GM19324 (cell line): ENCODE results near the gene FAM90A26.
"Not testable (repeated sequence)": the region's sequence is repeated elsewhere in the genome, so short reads cannot be mapped to it uniquely, and the experiment has no call there.

Source experiments
- ATAC-seq: cut with Tn5 transposase; IDR thresholded peaks from one replicate; pipeline ENCODE4 v1.9.1; 2021; ENCODE audit warnings: mild to moderate bottlenecking, moderate library complexity; ENCODE audit not compliant: unreplicated experiment, low FRiP score

Gene FAM90A26

DNA sequence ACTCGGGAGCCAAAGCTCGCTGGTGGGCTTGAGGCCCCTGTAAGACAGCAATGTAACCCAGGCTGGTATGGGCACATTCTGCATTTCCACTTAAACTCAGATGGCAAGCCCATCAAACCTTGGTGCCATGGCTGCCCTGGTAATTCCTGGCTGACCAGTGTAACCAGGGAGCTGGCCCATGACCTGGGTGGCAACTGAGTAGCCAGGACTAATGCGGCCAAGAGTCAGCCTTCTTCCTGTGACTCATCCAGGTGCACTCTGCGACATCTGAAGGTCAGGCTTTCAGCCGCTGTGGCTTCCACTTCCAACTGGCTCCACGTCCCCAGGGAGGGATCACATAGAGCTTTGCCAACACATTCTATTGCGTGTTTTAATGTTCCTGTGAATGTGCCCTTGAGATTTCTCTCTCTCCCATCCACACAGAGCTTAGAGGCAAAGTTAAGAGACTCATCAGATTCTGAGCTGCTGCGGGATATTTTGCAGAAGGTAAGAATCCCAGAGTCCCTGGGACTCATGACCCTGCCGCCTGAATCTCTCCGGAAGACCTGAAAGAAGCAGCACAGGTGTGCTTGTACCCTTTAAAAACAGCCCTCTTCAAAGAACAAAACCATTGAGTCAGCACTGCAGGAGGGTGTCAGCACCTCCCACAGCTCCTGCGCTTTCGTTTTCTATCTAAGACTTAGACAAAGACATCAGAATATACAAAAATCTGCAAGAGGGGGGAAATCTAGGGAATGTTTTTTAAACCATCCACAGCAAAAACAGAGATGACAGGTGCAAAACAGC, 14.9 kb upstream of the FAM90A26 start:
- ATAC-seq = not testable (repeated sequence)

GRCh38 chr4:9158392-9158791, 11.8 kb upstream of the FAM90A26 start:
- ATAC-seq = not testable (repeated sequence)

- ATAC-seq = not testable (repeated sequence)
Measured at GRCh38 chr4:9160046-9160445, 10.2 kb upstream of the FAM90A26 start.

DNA sequence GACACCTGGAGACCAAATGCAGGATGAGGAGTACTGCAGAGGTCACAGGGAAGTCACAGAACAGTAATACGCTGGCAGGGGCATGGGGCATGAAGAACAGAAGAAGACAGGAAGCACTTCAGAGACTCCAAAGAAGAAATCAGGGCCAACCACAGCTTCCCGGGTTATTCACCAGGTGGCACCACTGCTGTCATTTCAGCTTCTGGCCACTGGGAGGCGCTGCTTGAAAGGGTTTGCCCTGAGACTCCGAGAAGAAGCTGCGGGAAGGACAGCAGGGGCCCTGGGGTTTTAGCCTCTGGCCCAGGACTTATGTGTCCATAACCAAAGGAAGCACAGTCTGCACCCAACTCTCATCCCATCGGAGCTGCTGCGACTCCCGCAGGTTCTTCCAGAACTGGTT, 4.2 kb upstream of the FAM90A26 start:
- not testable (repeated sequence) for ATAC-seq

GRCh38 chr4:9210357-9210756, 40.1 kb downstream of the FAM90A26 start, which contains the start of gene USP17L10:
Gene USP17L10, plus strand, starts transcription at chr4:9210657. Its CDS starts 0 bp downstream, at chr4:9210657.
- ATAC-seq = not testable (repeated sequence)

DNA sequence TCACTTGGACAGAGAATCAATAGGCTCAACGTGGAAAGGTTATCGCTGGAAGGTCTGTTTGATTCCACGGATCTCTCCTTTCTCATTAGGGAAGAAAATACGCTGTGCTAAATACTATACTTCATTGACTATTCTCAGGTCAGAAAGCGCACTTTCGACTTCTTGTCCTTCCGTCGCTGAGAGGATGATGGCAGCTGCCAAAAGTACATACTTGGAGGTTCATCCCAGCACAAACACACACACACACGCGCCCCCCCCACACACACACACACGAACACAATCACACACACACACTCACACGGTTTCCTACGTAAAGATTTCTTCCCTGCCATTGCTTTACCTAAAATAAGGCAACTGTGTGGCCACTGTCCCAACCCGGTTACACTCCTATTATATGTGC, 44.5 kb downstream of the FAM90A26 start:
- ATAC-seq = not testable (repeated sequence)

DNA sequence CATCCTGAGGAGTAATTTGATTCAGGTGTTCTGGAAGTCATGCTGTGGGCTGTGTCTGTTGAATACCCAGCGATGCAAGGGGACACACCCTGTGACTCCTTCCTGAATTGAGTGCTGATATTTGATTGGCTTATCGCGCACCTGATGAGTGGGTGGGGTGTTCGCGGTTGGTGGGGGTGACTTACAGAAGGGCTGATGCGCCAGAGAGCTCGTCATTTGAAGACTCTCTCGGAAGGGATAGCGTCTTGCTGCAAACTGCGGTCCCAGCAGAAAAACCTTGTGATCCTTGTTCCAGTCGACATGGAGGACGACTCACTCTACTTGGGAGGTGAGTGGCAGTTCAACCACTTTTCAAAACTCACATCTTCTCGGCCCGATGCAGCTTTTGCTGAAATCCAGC, 44.9 kb downstream of the FAM90A26 start, which contains the start of gene USP17L11:
Gene USP17L11 (plus strand): TSS at position 301 of the 400 bp plus-strand sequence. CDS start 0 bp downstream, at position 301.
- ATAC-seq = not testable (repeated sequence)

DNA sequence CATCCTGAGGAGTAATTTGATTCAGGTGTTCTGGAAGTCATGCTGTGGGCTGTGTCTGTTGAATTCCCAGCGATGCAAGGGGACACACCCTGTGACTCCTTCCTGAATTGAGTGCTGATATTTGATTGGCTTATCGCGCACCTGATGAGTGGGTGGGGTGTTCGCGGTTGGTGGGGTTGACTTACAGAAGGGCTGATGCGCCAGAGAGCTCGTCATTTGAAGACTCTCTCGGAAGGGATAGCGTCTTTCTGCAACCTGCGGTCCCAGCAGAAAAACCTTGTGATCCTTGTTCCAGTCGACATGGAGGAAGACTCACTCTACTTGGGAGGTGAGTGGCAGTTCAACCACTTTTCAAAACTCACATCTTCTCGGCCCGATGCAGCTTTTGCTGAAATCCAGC, 49.6 kb downstream of the FAM90A26 start, which contains the start of gene USP17L12:
Gene USP17L12 (plus strand): TSS at position 301 of the 400 bp plus-strand sequence. CDS start 0 bp downstream, at position 301.
- ATAC-seq = not testable (repeated sequence)

GRCh38 chr4:9224596-9224995, 54.4 kb downstream of the FAM90A26 start, which contains the start of gene USP17L13:
Gene USP17L13, plus strand, starts transcription at chr4:9224896. Its CDS starts 0 bp downstream, at chr4:9224896.
- not testable (repeated sequence) for ATAC-seq
